GM12872 (cell line): ENCODE data around the gene IGF2.

Experiments used
- TF ChIP-seq, protein P1 (sequence below): IDR thresholded peaks from 3 replicates; pipeline ENCODE4 v1.5.1; 2011; ENCODE audit warnings: low read depth, mild to moderate bottlenecking, low read length, moderate library complexity; ENCODE audit not compliant: insufficient read depth

IGF2 gene

DNA sequence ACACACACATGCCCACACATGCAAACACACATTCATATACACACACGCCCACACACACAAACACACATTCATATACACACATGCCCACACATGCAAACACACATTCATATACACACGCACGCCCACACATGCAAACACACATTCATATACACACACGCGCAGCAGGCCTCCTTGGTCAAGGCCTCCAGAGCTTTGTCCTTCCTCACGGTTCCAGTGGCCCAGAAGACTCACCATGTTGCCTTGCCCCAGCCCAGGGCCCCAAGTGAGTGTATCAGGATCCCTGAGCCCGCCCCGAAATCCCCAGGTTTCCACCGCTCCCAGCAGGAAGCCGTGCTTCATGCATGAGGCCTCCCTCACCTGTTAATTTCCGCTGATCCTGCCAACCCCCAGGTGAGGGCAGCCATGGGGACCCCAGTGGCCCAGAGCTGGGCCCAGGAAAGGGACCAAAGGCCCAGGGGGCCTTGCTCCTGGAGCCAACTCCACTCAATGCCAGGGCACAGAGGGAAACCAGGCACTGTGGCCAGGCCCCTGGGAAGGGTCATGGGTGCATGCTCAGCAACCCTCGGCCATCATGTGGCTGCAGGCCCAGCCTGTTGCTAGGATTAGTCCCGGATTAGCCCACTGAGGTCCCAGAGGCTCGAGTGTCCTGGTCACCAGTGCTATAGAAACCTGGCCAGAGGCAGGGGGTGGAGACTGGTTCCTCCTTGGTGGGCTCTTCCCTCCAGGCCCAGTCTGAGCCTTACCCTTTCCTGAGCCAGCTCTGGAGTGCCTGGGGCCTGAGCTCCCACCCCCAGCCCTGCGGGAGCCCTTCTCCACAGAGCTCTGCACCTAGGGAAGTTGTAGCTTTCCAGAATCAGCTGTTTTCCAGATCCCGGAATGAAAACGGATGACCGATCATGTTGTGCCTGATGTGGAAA, 34.4 kb downstream of the IGF2 start:
- TF ChIP-seq, protein P1, sequence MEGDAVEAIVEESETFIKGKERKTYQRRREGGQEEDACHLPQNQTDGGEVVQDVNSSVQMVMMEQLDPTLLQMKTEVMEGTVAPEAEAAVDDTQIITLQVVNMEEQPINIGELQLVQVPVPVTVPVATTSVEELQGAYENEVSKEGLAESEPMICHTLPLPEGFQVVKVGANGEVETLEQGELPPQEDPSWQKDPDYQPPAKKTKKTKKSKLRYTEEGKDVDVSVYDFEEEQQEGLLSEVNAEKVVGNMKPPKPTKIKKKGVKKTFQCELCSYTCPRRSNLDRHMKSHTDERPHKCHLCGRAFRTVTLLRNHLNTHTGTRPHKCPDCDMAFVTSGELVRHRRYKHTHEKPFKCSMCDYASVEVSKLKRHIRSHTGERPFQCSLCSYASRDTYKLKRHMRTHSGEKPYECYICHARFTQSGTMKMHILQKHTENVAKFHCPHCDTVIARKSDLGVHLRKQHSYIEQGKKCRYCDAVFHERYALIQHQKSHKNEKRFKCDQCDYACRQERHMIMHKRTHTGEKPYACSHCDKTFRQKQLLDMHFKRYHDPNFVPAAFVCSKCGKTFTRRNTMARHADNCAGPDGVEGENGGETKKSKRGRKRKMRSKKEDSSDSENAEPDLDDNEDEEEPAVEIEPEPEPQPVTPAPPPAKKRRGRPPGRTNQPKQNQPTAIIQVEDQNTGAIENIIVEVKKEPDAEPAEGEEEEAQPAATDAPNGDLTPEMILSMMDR, result no peak

DNA sequence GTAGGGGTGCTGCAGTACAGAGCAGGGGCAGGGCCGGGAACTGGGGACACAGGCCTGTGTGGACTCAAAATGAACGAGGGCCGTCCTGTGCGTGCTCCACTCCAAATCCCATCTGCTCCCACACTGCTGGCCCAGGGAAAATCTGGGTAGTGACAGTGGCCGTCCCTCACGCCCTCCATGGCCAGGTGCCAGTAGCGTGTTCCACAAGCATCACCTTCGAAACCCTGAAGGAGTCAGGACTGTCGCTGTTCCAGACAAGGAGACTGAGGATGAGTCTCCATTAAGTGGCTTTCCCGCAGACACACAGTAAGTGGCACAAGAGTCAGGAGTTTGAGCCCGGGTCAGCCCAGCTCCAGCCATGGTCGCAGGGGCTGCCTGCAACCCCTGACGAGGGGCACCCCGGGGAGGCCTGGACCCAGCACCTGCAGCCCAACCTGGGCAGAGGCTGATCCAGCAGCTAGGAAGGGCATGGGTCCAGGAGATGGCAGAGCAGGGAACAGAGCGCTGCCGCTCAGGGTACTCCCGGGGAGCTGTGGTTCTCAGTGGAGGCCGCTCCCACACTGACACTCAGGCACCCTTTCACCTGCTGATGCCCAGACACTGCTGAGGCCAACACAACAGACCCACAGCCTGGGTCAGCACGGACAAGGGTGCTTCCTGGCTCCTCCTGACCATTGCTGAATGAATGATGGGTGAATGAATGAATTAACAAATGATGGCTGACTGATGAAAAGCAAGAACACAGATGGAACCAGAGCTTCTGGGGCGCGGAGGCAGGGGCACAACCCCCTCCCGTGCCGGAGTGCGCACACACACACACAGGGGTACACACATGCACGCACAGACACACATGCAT, 35.3 kb downstream of the IGF2 start:
- TF ChIP-seq, protein P1, result no peak

DNA sequence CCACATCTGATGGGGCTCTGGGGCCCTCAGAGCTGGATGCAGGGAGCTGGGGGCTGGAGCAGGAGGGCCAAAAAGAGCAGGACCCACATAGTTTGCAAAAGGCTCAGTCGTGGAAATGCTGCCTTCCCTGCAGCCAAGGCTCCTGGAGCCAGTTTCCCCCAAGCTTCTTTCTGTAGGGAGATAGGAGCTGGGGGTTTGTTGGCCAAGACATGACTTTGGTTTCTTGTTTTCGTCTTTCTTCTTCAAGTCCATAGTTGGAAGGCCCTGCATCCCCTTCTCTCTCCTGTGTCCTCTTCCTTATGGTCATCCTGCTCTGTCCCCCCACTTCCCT, 36.3 kb downstream of the IGF2 start:
- TF ChIP-seq, protein P1, result no peak

DNA sequence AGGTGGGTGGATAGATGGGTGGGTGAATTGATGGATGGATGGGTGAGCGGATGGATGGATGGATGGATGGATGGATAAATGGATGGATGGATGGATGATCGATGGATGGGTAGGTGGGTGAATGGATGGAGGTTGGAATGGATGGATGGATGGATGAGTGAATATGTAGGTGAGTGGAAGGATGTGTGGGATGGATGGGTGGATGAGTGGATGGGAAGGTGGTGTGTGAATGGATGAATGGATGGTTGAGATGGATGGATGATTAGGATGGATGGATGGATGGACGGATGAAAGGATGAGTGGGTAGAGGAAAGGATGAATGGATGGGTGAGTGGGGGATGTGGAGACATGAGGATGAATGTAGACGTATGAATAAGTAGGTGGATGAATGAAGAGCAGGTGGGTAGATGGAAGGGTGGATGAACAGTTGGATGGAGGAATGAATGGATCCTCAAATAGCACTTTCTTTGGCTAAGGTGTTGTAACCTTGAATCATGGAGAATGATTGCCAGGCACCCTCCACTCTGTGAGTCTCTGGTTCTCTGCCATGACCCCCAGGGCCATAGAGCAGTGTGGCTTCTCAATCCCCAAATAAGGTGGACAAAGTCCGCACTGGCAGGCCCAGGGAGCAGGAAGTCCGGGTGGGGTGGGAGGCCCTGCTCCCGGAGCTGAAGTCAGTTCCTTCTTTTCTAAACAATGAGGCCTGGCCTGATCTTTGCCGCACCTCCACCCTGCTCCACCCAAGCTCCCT, 36.9 kb downstream of the IGF2 start:
- TF ChIP-seq, protein P1, result no peak

DNA sequence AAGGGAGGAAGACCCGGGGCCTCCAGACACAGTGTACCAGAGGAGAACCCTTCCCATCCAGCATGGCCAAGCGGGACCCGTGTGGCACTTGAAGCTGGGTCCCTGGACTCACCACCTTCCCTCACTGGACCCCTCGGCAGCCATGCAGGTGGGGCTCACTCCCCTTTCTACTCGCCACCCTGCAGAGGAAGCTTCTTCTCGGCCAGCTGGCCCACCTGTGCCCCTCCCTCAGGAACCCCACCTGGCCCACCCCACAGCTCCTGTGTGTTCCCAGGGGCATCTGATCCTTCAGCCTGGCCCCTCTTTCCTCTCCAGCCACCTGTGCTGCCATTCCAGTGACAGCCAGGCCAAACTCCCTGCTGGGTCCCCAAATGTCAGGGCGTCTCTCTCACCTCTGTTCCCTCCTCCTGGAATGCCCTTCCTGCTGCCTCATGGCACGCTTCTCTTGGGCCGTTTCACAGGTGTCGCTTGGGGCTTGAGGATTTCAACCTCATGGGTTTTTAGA, 38.0 kb downstream of the IGF2 start:
- TF ChIP-seq, protein P1, result no peak

DNA sequence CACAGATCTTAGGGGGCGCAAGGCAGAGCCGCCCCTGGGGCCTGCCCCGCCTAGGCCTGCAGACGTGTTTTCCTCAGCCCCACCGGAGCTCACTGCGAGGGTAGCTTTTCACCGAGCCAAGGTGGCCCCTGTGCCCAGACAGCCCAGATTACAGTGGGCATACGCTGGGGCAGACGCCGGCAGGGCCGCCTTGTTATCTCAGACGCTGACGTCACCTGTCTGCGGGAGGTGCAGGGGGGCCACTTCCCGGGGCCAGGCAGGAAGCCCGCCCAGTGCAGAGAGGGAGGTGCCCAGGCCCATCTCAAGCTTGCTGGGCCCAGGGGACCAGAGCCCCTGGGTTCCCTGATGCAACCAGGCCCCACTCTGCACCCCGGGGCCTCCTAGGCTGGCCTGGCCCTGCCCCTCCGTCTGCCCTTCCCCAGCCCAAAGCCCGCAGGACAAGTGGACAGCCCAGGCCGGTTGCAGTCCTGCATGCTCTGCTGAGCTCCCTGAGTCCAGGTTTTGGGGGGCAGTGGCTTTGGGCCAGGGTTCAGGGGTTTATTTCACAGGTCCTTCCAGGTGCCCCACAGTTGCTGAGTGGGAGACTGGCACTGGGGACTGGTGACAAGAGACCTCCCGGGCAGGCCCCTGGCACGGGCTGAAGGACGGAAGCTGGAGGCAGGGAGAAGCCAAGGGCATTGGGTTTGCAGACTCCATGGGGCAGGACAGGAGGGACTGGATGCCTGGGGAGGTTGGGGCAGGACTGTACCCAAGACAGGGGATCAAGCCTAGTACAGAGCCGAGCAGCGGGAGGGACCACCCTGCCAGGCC, 38.6 kb downstream of the IGF2 start:
- TF ChIP-seq, protein P1, result no peak
